ENCODE data around the gene PRR15L.

DNA sequence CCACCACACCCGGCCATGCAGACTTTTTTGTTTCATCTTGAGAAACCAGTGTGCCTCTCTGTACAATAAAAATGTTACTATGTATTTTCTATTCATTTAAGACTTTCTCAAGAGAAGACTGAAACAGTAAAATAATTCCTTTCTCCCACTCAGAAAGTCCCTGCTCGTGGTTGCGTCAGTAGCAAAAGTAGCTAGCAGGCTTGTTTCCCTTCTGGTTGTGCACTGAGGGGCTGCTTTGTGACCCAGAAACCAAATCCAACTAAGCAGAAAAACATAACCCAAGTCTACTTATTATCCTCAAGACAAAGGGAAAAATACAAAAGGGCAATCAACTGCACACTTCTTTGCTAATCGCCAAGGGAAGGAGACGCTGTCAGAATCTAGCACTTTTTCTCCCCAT, 19.7 kb downstream of the PRR15L start:
- TF ChIP-seq CTCF (IDR thresholded peaks at IDR 0.05) (no peak), REST (IDR thresholded peaks at IDR 0.05; ENCODE audit: insufficient read depth in 1 of 2, low read depth in 2 of 2, low read length in 1 of 2) (no peak), TCF7L2 (IDR thresholded peaks at IDR 0.05; ENCODE audit: low read depth, low read length) (no peak), POLR2AphosphoS5 (IDR thresholded peaks at IDR 0.05; ENCODE audit: low read depth, low read length) (no peak), SIN3A (IDR thresholded peaks at IDR 0.05; ENCODE audit: borderline replicate concordance, insufficient read depth, low read depth, low read length) (no peak)

Measured in Panc1 (cell line).